T1000 (cell line): Measurements from ENCODE around the gene EDIL3.

Experiments used
- DNase-seq: peaks from one replicate; lab custom pipeline; 2025; ENCODE audit warnings: mixed read lengths; lab: John Stamatoyannopoulos, UW

The EDIL3 gene, protein sequence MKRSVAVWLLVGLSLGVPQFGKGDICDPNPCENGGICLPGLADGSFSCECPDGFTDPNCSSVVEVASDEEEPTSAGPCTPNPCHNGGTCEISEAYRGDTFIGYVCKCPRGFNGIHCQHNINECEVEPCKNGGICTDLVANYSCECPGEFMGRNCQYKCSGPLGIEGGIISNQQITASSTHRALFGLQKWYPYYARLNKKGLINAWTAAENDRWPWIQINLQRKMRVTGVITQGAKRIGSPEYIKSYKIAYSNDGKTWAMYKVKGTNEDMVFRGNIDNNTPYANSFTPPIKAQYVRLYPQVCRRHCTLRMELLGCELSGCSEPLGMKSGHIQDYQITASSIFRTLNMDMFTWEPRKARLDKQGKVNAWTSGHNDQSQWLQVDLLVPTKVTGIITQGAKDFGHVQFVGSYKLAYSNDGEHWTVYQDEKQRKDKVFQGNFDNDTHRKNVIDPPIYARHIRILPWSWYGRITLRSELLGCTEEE

DNA sequence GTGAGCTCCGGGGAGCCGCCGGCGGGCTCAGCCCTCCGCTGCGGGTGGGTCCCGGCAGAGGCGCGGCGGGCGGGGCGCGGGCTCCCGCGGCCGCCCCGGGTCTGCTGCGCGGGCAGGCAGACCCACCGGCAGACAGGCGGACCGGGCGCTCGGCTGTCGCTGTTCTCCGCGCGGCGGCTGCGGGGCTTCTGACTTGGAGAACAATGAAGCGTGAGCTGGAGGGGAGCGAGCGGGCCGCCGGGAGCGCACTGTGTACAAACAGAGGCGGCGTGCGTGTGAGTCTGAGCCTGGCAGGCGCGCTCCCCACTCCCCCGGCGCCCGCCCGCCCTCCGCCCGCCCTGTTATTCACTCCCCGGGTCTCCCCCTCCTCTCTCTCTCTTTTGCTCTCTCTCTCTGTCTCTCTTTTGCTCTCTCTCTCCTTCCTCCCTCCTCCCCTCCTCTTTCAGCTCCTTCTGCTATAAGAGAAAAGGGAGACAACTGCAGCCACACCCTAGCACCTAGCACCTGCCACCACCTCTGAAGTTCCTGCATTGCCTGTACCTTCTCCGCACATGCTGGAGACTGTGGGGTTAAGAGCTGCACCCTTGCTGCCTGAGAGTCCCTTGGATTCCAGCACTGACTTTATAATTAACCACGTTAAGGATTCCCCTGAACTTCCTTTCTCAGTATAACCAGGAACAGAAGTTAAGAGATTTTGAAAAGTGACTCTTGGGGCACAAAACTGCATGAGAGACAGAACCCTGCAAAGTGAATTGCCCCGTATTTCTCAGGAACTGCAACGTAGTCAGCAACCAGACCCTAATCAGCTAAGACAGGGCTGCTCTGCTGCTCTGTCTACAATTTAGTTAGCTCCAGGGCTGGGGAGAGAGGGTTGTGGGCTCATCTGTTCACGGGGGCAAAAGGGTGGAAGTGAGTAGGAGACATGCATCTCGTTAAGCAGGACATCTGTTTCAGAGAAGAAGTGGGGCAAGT, at the start of gene EDIL3:
Gene EDIL3 (minus strand): TSS at position 277 of the 972 bp plus-strand sequence. CDS start 506 bp downstream, outside the sequence.
- DNase-seq, result peak; percentile 34

DNA sequence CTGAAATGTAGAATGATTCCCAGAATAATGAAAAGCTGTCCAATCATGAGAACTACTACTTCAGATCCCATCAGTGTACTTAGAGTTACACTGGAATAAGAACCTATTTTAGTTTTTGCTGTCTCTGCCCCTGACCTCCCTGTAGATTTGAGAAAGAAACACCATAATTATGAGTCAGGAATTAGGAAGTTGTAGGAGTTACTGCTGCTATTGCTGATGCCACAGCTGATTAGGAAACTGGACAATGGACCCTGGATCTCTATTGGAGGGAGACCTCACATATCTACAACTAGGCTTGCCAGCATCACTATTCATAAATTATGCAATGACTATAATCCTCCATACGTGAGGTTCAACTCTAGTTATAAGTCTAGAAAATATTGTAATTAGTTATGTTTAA, 48.8 kb upstream of the EDIL3 start:
- no peak for DNase-seq

DNA sequence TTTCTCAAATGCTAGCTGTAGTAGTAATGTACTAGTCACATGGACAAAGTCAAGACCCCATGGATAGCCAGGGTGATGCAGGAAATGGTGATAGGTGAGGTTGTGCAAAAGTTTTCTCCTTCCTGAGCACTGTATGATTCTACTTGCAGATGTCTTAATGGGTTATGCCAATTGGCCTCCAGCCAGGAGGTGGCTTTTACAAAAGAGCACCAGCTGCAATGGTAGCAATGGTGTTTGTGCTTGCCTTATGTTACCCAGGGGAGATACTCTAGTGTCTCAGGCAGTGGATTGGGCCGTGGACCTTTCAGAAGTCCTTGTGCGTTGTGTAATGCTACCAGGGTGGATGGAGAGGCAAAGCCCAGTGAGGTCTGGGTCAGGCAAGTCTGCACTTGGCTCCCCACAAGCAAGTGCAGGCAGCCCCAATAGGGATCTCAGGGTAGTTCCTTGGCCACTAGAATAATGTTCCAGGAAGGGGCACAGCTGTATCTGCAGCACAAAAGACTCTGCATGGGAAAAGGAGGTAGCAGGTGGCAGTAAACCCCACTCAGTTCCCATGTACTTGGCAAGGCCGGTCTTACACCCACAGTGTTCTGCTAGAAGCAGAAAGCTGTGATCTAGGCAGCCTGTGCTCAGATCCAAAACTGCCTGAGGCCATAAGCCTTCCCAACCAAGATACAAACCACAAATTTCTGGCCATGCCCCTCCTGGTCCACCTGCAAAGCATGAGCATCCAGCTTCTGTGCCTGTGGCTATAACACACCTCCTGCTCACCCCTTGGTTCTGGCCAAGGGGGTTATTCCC, 46.4 kb upstream of the EDIL3 start:
- DNase-seq, result peak; percentile 0

GRCh38 chr5:84430079-84430478, 45.4 kb upstream of the EDIL3 start:
- DNase-seq, result no peak

DNA sequence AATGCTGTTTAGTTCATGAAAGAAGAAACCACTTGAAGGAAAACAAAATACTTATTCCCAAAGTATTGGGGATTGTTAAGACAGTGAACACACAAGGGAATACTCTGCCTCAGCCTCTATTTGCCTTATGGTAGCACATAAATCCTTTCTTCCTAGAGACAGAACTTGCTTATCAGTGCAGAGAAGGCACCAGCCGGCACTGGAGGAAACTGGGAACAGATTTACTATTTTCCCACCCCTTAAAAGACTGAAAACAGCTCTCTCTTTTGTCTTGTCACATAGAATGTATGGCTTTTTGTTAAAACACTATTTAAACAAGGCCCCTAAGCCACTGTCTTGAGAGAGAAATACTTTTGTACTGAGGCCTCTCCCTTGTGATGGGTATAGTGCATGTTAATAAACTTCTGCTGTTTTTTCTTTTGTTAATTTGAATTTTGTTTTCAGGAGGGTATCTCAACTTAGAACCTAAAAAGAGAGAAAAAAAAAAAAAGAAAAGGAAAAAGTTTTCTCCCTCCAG, 40.7 kb upstream of the EDIL3 start:
- DNase-seq, result no peak

DNA sequence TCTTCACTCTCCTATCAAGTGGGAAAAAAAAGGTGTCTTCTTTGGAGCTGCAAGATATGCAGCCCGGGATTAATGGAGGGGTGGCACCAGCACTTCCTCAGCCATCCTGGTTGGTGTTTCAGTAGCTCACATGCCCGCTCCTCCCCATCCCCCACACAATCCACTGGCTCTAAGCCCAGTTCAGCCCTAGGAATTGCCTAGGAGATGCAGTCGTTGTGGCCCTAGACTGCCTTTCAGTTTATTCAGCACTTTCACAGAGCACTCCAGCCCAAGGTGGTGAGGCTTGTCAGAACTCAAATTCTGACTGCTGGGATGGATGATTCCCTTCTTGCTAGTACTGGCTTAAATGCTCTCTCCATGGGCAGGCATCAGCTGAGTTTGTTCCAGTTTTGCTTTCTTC, 35.1 kb upstream of the EDIL3 start:
- DNase-seq, result no peak

- DNase-seq, result no peak
Measured at GRCh38 chr5:84411832-84412605, 27.3 kb upstream of the EDIL3 start.

- no peak for DNase-seq
Measured at GRCh38 chr5:84406111-84406510, 21.4 kb upstream of the EDIL3 start.

DNA sequence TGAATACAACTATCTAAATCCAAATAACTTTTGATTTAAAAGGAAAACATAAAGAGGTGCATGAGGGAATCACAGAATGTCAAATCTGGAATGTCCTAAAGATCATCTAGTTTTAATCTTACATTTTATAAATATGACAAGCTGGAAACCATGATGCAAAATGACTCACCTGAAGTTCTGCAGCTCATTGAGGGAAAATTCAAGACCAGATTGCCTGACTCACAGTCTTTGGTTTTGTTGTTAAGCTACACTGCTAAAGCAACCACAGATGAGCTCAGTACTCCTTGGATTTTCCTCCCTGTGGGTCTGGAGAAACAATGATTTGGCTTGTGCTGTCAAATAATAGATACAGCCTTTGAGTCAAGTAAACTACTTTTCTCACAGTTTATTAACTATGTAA, 19.1 kb upstream of the EDIL3 start:
- DNase-seq, result peak; percentile 5

GRCh38 chr5:84397385-84397784, 12.7 kb upstream of the EDIL3 start:
- no peak for DNase-seq

DNA sequence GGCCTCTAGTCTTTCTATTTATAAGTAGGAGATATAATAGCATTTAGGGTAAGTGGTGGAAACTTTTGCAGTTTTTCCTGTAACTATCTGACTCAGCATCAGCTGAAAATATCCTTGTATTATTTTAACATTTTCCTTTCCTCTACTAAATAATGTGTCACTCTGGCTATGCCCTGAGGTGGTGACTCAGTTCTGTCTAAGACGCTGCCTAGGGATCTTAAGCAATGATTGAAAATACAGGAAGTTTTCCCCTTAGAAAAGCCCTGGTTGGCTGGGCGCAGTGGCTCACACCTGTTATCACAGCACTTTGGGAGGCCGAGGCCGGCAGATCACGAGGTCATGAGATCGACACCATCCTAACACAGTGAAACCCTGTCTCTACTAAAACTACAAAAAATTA, 9.3 kb upstream of the EDIL3 start:
- peak; percentile 37 for DNase-seq

GRCh38 chr5:84392836-84393235, 8.2 kb upstream of the EDIL3 start:
- no peak for DNase-seq

GRCh38 chr5:84385705-84386104, 1.0 kb upstream of the EDIL3 start:
- no peak for DNase-seq

DNA sequence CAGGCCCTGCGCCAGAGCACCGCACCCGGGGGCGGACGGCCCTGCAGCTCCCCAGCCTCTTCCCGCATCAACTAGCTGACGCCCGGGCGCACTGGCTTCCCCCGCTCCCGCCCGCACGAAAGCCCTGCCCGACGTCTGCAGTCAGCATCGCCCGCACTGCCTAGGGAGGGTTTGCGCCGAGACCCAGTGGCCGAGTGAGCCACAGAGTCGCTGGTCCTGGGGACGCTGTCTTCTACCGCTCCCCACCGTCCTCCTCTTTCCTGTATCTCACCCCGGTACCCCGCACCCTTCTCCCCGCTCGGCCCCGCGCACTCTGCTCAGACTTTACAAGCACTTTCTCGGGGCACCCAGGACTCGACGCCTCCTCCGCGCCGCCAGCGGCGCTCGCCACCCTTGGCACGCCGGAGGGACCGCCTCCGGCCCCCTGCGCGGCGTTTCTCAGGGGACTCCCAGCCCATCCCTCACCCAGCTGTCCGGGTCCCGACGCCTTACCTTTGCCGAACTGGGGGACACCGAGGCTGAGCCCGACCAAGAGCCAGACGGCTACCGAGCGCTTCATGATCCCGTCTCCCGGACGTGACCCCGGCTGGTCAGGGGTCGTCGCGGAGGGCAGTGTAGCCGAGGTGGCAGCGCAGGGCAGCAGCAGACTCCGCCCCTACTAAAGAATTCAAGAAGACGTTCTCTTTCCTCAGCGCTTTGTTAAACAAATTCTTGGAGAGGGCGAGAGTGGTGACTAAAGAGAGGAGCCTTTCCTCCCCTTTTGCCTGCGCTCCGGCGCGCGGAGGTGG, 670 bp downstream of the EDIL3 start:
- peak; percentile 34 for DNase-seq

GRCh38 chr5:84383296-84383815, 1.3 kb downstream of the EDIL3 start:
- DNase-seq, result no peak

GRCh38 chr5:84382363-84383295, 2.1 kb downstream of the EDIL3 start:
- DNase-seq, result peak; percentile 15

GRCh38 chr5:84381502-84382362, 2.9 kb downstream of the EDIL3 start:
- no peak for DNase-seq

DNA sequence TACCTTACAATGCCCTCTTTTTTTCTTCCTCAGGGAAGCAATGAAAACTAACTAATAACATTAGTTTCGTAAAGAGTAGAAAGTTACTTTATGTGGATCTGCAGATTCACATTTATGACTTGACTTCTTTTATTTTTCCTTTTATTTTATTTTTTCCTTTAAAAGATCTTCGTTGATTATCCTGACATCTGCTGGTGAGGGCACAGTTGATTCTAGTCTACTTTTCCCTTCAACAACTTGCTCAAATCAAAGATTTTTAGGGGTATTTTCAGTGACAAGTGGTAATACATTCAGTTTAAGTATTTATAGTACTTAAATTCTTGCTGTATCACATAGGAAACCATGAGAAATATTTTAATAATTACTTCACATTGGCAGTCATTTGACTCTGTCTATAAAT, 4.9 kb downstream of the EDIL3 start:
- DNase-seq, result no peak
